HG02623 (cell line): ENCODE data around the gene ADCY9.
A peak's percentile ranks its signal among the peaks of the same experiment; 100 is the strongest.
"Not testable (repeated sequence)": the region's sequence is repeated elsewhere in the genome, so short reads cannot be mapped to it uniquely, and the experiment has no call there.

ENCODE experiments used
- ATAC-seq: cut with Tn5 transposase; IDR thresholded peaks from one replicate; pipeline ENCODE4 v1.9.1; 2021; ENCODE audit warnings: moderate library complexity; ENCODE audit not compliant: unreplicated experiment

The ADCY9 gene

GRCh38 chr16:4116325-4117249 is at the start of gene ADCY9:
Gene ADCY9 (minus strand): TSS chr16:4116442. CDS start chr16:4115442, 1,000 bp downstream.
- peak; percentile 64 for ATAC-seq

- ATAC-seq, result no peak
These were observed 44.6 kb upstream of the ADCY9 start for GRCh38 chr16:4160658-4161430.

DNA sequence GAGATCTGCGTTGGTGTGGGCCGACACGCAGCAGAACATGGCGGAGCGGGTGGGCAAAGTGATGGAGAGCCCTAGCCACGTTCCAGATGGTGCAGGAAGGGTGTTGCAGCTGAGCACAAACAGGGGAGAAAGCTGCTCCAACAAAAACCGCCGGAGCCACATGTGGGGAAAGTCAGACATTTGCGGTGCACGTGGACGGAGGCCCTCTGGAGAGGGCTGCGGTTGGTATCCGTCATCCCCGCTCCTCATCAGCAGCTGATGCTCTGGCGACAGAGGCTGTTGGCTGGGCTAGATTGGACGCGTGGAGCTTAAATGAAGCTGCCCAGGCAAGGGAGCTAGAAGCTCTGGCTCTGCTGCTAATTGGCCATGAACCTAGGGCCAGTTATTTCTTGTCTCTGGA is 43.5 kb upstream of the ADCY9 start:
- ATAC-seq, result no peak

- ATAC-seq, result no peak
These were observed 42.2 kb upstream of the ADCY9 start for GRCh38 chr16:4158143-4159093.

DNA sequence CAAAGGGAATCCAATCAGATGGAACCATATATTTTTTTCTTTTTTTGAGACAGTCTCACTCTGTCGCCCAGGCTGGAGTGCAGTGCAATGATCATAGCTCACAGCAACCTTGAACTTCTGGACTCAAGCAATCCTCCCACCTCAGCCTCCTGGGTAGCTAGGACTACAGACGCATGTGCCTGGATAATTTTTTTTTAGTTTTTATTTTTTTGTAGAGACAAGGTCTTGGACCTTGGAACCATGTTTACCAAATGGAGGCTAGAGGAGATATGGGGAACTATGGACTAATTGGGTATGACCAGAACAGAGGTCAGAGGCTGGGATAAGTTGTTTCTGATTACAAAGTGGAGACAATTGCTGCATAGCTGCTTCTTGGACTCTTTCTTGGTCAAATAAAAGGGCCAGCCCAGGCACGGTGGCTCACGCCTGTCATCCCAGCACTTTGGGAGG is 41.2 kb upstream of the ADCY9 start:
- no peak for ATAC-seq

DNA sequence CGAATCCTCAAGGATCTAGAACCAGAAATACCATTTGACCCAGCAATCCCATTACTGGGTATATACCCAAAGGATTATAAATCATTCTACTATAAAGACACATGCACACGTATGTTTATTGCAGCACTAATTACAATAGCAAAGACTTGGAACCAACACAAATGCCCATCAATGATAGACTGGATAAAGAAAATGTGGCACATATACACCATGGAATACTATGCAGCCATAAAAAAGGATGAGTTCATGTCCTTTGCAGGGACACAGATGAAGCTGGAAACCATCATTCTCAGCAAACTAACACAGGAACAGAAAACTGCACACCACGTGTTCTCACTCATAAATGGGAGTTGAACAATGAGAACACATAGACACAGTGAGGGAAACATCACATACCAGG is 40.3 kb upstream of the ADCY9 start:
- not testable (repeated sequence) for ATAC-seq

- not testable (repeated sequence) for ATAC-seq
These were observed 37.1 kb upstream of the ADCY9 start for GRCh38 chr16:4153364-4153763.

DNA sequence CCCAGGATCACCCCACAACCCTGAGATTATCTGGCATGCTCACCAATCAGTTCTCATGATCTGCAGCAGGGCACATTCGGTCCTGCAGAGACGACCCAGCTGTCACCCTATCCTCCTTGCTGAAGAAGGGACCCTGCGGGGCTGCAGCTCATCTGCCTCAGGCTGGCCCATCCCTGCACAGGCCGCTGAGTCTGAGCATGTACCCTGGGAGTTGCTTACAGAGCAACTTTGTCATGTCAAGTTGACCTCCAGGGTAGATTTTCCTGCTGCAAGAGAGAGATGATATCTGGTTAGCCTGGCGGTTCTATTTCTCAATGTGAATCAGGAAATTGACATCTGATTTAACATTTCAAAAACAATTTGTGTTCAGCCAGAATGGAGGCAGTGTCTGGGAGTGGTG is 36.0 kb upstream of the ADCY9 start:
- no peak for ATAC-seq

- ATAC-seq, result no peak
These were observed 31.0 kb upstream of the ADCY9 start for GRCh38 chr16:4147236-4147635.

DNA sequence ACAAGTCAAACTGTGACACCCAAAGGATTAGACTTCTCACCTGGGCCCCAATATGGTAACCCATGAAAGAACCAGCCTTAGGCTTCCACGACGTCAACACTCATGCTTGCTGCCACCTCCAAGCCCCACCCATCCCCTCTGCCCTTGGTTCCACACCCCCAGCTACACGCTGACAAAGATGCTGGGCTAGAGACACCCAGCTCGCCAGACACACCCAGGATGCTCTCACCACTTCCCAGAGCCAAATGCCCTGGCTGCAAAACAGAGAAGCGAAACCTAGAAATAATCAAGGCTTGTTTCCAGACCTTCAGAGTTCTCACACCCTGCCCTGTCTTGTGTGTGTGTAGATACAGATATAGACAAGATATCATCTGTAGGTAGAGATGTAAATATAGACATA is 26.0 kb upstream of the ADCY9 start:
- no peak for ATAC-seq

DNA sequence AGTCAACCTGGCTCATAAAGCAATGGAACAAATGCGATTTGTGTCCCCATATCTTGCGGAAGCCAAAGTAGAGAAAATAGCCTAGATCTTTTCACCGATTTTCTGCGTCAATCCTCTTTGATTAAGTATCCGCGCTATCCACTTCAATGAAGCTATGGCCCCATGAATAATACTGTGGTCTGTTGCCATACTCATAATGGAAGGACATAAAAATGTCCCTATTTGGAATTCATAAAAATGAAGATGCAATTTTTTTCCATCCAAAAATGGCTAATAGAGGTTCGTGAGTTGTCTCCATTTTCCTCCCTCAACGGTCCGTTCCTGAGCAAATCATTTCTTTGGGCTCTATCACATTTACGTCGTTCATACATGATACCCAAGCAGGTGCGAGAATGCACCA is 25.4 kb upstream of the ADCY9 start:
- ATAC-seq, result no peak

GRCh38 chr16:4140652-4141051 is 24.4 kb upstream of the ADCY9 start:
- ATAC-seq, result no peak

GRCh38 chr16:4139968-4140367 is 23.7 kb upstream of the ADCY9 start:
- ATAC-seq, result no peak

DNA sequence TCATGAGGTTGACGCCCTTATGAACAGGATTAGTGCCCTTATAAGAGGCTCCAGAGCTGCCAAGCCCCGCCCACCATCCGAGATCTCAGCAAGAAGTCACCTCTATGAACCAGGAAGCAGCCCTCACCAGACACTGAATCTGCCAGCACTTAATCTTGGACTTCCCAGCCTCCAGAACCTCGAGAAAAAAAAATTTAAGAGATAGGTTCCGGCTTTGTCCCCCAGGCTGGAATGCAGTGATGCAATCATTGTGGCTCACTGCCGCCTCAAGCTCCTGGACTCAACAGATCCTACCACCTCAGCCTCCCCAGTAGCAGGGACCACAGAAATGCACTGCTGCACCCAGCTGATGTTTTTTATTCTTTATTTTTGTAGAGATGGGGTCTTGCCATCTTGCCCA is 22.5 kb upstream of the ADCY9 start:
- no peak for ATAC-seq

DNA sequence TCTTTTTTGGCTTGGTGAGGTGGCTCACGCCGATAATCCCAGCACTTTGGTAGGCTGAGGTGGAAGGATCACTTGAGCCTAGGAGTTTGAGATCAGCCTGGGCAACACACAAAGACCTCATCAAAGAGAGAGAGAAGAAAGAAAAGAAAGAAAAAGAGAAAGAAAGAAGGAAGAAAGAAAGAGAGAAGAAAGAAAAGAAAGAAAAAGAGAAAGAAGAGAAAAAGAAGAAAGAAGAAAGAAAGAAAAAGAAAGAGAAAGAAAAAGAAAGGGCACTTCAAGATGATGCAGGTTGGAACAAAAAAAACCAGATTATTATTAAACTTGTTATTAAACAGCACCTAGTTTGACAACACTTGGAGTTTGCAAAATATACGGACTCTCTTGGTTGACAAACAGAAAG is 21.2 kb upstream of the ADCY9 start:
- ATAC-seq, result no peak

GRCh38 chr16:4136229-4136813 is 20.1 kb upstream of the ADCY9 start:
- no peak for ATAC-seq

GRCh38 chr16:4135537-4135936 is 19.3 kb upstream of the ADCY9 start:
- ATAC-seq, result no peak

DNA sequence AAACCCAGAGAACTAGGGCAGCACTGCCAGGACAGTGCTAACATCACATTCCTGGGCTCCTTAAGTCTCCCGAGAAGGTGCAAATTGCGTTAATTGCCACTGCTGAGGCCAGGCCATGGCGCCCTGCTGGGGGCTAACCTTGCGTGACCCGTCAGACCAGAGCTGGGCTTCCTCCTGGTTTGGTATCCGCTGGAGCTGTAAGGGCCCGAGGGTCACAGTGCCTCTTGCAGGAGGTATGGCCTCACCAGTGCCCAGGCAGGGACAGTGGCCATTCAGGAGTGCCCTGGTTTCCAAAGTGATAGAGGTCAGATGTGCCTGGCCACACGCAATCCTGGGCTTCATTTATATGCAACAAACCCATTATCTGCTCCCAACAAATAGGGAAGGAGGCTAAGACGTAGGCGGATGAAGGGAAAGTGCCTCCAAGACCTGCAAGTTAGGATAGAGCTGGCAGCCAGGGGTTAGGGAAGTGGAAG is 17.7 kb upstream of the ADCY9 start:
- no peak for ATAC-seq

- ATAC-seq, result no peak
These were observed 15.4 kb upstream of the ADCY9 start for GRCh38 chr16:4131621-4132020.

- no peak for ATAC-seq
These were observed 8.5 kb upstream of the ADCY9 start for GRCh38 chr16:4124535-4125294.
